GM18517 (cell line): ENCODE measurements around the gene HSPB7.
"Not testable (repeated sequence)": the region's sequence is repeated elsewhere in the genome, so short reads cannot be mapped to it uniquely, and the experiment has no call there.

Experiments used
- ATAC-seq: cut with Tn5 transposase; IDR thresholded peaks from one replicate; pipeline ENCODE4 v1.9.1; 2021; ENCODE audit warnings: mild to moderate bottlenecking, moderate library complexity; ENCODE audit not compliant: unreplicated experiment

HSPB7 gene

DNA sequence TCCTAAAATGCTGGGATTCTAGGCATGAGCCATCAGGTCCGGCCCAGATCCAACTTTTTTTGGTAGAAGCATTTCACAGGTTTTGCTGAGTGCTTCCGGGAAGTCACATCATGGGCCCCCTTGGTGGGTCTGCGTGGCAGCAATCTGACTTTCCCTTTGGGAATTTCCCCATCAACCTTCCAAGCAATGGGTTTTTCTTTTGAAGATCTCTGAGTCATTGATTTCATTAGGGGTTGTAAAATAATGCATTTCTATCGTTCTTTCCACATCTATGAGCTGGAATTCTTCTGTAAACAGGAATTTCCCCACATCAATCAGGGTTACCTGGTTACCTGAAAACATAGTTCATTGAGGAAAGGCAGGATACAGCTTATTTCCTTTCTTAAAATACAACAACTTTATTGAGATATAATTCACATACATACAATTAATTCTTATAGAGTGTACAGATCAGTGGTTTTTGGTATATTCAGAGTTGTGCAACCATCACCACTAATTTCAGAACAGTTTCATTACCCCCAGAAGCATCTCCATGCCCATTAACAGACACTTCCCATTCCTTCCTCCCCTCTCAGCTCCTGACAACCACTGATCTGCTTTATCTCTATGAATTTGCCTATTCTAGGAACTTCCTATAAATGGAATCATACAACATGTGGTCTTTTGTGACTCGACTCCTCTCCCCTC is 32.1 kb downstream of the HSPB7 start:
- ATAC-seq = no peak

DNA sequence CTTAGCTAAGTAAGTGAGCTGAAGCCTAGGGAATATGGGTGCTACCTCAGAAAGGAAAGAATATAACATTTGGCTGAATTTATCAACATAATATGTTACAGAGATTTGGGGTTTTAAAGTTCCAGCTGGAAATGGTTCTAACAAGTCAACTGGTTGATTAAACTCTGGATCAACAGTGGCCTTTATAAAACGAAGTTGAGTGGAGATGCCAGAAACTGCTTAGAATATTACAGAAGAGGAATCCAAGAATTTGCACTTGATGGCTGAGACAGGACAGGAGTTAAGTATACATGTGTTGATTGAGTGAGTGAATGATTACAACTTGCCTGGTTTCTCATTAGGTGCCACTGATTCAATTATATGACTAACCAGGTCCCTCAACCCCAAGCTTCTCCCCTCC is 34.6 kb downstream of the HSPB7 start:
- no peak for ATAC-seq

DNA sequence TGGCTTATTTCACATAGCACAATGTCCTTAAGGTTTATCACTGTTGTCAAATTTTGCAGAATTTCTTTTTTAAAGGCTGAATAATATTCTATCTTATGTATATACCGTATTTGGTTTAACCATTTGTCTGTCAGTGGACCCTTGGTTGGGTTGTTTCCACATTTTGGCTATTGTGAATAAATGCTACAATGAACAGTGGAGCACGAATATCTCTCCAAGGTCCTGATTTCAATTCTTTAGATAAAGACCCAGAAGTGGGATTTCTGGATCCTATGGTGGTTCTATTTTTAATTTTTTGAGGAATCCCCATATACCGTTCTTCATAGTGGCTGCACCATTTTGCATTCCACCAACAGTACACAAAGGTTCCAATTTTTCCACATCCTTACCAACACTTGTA is 36.2 kb downstream of the HSPB7 start:
- ATAC-seq = no peak

DNA sequence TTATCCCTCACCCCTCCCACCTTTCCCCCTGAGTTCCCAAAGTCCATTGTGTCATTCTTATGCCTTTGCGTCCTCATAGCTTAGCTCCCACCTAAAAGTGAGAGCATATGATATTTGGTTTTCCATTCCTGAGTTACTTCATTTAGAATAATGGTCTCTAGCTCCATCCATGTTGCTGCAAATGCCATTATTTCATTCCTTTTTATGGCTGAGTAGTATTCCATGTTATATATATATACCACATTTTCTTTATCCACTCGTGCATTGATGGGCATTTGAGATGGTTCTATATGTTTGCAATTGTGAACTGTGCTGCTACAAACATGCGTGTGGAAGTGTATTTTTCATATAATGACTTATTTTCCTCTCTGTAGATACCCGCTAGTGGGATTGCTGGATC is 39.9 kb downstream of the HSPB7 start:
- ATAC-seq = not testable (repeated sequence)

DNA sequence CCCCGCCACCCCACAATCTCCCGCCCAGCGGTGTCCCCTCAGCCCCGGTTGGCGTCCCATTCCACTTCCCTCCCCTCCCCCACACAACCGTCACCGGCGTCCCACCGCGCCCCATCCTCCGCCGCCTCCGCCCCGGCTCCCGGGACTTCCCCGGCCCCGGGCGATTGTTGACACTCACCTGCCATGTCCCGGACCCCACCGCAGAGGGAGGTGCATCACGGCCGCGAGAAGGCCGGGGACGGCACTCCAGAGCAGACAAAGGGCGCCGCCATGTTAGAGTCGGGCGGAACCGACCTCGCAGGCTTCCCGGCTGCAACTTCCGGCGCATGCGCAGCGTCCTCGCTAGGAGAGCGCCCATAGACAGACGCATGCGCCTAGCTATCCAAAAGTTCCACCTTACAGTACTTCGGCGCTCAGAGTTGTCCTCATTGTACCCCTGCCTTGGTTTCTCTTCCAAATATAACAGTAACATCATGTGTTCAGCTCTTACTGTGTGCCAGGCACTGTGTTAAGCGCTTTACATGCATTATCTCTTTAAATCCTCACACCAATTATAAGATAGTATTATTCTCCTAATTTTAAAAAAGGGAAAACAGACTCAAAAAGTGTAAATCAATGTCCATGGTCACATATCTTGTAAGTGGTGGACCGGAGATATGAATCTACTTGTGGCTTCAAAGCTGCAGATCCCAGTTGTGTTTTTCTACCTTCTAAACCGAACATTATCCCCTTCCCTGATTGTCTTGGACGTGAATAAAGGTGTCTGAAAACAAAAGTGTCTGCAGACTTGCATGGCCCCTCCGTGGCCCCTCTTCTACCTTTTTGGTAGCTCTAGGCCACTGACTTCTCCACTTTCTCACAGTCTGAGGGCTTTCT is 41.8 kb downstream of the HSPB7 start, which contains the start of gene ZBTB17:
Gene ZBTB17 (minus strand): TSS at position 297 of the 876 bp plus-strand sequence. CDS start 27,606 bp downstream, outside the sequence.
- ATAC-seq = peak; percentile 72

DNA sequence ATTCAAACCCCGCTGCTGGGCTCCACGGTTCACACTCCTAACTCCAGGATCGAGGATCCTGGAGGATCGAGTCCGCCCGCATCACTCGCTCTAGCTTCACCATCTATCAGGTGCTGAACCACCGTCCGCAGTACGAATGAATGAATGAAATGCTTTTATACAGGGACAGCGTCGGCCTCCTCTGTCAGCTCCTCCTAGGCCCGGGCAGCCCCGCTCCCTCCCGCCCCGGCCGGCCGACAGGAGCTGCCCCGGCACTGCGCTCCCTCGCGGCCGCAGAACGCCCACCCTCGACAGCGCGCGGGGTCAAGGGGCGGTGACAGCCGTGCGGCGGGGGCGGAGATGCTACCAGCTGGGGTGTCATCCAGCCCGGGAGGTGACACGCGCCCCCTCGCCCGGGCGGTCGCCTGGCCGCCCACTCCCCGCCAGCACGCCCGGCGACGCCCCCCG is 42.5 kb downstream of the HSPB7 start:
- ATAC-seq = peak; percentile 49

DNA sequence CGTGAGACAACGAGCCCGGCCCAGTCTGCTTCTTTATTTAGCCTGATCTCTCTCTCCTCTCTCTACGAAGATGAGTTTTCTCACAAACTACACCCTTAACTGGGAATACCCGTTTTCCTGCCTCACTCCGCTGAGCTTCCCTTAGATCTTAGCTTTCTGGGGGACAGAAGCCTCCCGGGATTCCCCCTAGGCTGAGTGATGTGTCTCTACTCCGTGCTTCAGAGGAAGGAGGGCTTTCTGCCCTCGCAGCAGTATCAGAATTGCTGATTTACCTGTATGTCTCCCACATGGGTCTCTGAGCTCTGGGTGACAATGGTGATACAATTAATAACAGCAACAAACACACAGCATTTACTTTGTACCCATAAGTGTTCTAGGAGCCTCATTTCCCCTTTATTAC is 43.0 kb downstream of the HSPB7 start:
- peak; percentile 34 for ATAC-seq

DNA sequence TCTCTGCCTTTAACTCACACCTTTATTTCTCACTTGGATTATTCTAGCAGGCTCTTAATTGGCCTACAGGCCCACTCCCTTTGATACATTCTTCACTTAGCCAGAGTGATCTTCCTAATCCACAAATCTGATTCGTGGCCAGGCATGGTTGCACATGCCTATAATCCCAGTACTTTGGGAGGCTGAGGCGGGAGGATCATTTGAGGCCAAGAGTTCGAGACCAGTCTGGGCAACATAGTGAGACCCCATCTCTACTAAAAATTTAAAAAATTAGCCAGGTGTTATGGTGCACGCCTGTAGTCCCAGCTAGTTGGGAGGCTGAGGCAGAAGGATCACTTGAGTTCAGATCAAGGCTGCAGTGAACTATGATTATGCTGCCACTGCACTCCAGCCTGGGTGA is 44.1 kb downstream of the HSPB7 start:
- ATAC-seq = no peak

DNA sequence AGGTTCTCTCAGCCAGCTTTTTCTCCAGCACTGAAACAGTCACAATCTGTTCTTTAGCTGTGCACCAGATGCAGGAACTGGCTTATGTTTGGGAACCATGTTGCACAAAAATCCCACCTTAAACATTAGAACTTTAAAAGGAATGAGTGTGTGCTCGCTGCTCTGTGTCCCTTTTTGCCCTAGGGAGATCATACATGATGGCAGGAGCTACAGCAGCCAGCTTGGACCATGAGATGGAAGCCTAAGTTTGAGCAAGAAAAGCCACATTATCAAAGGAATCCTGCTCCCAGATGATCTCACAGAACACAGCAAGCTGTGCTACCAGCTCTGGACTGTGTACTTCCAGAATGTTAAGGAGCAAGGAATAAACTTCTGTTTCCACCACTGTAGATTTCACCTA is 45.4 kb downstream of the HSPB7 start:
- ATAC-seq = no peak

DNA sequence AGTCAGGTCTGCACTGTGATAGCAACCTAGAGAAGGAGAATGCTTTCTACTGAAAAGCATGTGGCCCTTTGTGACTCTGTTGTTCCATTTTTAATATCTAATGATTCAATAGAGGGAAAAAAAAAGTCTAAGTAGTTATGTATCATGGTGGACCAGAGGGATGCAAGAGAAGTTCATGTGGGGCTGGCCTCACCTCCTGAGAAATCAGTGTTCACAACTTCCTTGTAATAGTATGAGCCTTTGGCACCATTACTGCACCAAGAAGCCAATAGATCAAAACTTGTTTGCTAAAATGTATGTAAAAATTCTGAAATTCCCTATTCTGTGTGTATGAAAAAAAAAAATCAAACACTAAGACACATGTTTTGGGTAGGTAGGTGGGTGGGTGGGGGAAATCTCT is 46.9 kb downstream of the HSPB7 start:
- no peak for ATAC-seq

DNA sequence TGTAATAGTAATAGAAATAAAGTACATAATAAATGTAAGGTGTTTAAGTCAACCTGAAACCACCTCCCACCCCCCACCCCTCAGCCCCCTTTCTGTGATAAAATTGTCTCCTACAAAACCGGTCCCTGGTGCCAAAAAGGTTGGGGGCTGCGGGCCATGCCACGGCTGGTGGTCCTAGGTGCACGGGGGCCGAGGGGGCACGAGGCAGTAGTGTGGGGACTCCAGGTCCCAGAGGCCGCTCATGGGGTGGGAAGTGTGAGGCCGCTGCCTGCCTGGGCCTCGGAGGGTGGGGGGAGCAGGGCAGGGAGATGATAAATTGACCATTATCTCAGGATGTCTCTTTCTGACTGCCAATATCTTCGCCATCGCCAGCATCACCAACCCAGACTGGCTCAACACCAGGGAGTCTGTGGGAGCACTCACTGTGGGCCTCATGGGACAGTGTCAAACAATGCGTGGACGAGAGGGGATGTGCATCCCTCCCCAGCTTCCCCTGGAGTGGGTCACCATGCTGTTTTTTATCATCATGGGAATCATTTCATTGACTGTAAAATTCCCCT is 48.4 kb downstream of the HSPB7 start:
- ATAC-seq = no peak

DNA sequence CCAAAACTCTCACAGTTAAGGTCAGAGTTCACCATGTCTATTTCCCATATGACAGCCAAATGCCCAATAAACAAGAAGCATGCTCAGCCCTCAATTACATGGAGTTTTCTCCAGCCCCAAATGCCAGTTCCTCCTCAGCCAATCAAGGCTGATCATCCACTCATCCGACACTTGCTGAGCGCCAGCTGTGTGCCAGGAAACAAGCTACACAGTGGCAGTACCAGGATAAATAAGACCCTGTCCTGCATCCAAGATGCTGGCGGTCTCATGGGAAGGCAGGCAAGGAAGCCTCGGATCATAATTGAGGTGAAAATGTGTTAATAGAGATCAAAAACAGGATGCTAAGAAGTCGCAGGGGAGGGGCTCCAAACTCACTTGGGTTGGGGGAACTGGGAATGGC is 49.7 kb downstream of the HSPB7 start:
- ATAC-seq = no peak

DNA sequence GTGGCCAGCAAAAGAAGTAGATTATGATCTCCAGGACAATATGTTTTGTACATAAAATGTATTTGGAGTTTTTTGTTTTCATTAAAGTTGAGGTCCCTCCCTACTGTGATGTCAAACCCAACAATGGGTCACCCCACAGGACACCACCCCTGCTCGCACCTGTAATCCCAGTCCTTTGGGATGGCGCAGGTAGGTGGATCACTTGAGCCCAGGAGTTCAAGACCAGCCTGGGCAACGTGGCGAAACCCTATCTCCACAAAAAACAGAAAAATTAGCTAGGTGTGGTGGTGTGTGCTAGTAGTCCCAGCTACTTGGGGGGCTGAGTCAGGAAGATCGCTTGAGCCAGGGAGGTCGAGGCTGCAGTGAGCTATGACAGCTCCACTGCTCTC is 50.9 kb downstream of the HSPB7 start:
- ATAC-seq = no peak

DNA sequence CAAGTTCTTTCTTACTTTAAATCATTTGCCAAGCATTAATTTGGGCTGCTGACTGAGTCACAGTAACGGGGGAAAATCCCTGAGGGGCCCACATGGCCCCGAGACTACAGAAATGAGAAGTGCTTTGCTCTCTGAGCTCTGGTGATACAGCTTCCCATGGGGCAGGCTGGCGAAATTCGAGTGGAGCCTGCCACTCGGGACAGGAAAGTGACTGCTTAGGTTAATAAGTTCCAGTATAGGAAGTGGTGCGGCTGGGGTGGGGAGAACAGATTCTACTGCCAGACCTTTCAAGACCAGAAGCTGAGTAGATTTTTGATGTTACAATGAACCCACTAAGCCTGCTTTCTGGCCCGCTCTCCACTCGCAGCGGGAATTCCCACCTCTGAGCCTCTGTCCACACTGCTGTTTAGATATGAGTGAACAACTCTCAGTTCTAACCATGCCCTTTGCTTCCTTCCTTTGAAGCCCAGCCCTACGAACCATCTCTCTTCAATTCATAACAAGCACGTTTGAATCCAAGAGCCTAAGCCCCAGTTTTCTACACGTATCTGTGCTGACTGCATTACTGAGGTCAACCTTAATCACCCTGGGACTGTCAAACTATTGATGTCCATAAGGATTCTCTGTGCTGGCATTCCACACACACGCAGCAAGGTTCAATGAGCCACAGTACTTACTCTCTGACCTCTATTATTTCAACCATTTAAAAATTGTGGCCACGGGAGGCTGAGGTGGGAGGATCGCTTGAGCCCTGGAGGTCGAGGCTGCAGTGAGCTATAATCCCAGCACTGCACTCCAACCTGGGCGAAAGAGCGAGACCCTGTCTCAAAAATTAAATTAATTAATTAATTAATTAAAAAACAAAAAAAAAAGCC is 51.5 kb downstream of the HSPB7 start:
- ATAC-seq = peak; percentile 62

DNA sequence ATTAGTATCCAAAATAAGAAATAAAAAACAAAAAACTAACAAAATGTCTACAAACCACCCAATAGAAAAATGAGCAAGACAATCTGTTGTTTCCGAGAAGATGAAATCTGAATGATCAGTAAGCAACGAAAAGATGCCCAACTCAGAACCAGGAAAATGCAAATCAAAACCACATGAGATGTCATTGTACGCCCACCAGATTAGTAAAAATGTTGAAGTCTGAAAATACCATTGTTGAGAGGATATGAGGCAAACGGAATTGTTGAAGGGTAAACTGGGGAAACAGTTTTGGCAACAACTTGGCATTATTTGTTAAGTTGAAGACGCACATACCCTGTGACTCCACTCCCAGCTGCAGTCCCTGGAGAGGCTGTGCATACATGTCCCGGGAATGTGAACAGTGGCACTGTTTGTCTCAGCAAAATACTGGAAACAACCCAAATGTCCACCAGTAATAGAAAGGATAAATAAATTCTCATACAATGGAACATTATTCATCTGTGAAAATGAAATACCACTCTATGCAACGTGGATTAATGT is 52.5 kb downstream of the HSPB7 start:
- ATAC-seq = no peak
